ENCODE data around the gene AKR1D1. TPM values are rescaled to one million over a fixed set of nuclear protein-coding genes. Genes with fewer than 3 reads are reported as not detected.

Gene AKR1D1
- total and polyA plus RNA-seq, 2 of the 13 experiments (the other 11 are each of a cell fraction or from before 2014, with no cell fraction given): 6.9 to 37.0 TPM

- peak; percentile 56; the same call in 1 of the 2 replicates for TF ChIP-seq THRA (CRISPR knock-in tag; IDR thresholded peaks at IDR 0.05; ENCODE audit: borderline replicate concordance)
- TF ChIP-seq CAMTA2 (CRISPR knock-in tag; IDR thresholded peaks at IDR 0.05; ENCODE audit: borderline replicate concordance): no peak
- TF ChIP-seq NR2F1 (CRISPR knock-in tag; IDR thresholded peaks at IDR 0.05): peak in 1 of 2 experiments; percentile 46; a peak in 1 of 4 replicates
- no peak for TF ChIP-seq SRSF1 (optimal IDR thresholded peaks at IDR 0.05; ENCODE audit: low read depth, low read length)
- TF ChIP-seq FIP1L1 (IDR thresholded peaks at IDR 0.05; ENCODE audit: borderline replicate concordance, insufficient read depth, low read depth, low read length): no peak
- peak; percentile 58 for TF ChIP-seq HDAC1 (CRISPR knock-in tag; IDR thresholded peaks at IDR 0.05)
- TF ChIP-seq MAFG (CRISPR knock-in tag; IDR thresholded peaks at IDR 0.05): no peak
- no peak for TF ChIP-seq FLYWCH1 (CRISPR knock-in tag; IDR thresholded peaks at IDR 0.05)
- no peak for TF ChIP-seq ZFP1 (CRISPR knock-in tag; IDR thresholded peaks at IDR 0.05)
- no peak for TF ChIP-seq ZNF841 (CRISPR knock-in tag; IDR thresholded peaks at IDR 0.05; ENCODE audit: borderline replicate concordance)
- no peak for TF ChIP-seq U2AF2 (IDR thresholded peaks at IDR 0.05; ENCODE audit: low read depth, low read length)
- TF ChIP-seq TERF1 (CRISPR knock-in tag; IDR thresholded peaks at IDR 0.05): no peak
- TF ChIP-seq ZNF276 (CRISPR knock-in tag; IDR thresholded peaks at IDR 0.05; ENCODE audit: low read depth): no peak
- no peak for TF ChIP-seq MXD1 (CRISPR knock-in tag; IDR thresholded peaks at IDR 0.05)
- no peak for TF ChIP-seq ZNF747 (CRISPR knock-in tag; IDR thresholded peaks at IDR 0.05; ENCODE audit: borderline replicate concordance)
- no peak; the same call in 1 of the 2 replicates for TF ChIP-seq SOX13 (IDR thresholded peaks at IDR 0.05)
- TF ChIP-seq SOX13 (CRISPR knock-in tag; conservative IDR thresholded peaks at IDR 0.05 in 1 of 2, IDR thresholded peaks at IDR 0.05 in 1 of 2): peak in 1 of 2 experiments; percentile 81; a peak in 2 of 4 replicates
- no peak for TF ChIP-seq SUZ12 (IDR thresholded peaks at IDR 0.05; ENCODE audit: low read depth, low read length)
- no peak for TF ChIP-seq ZNF879 (CRISPR knock-in tag; IDR thresholded peaks at IDR 0.05)
- no peak for TF ChIP-seq HIVEP1 (CRISPR knock-in tag; IDR thresholded peaks at IDR 0.05)
- no peak for TF ChIP-seq MAFK (conservative IDR thresholded peaks at IDR 0.05 in 1 of 2, IDR thresholded peaks at IDR 0.05 in 1 of 2; ENCODE audit: low read length in 2 of 2)
These were observed 26.6 kb upstream of the AKR1D1 start (continued) for GRCh38 chr7:138049505-138050116.

All from HepG2 (cell line).